Hepatocyte (in vitro differentiated cells): ENCODE measurements around the gene CENPK. TPM values are rescaled to one million over a fixed set of nuclear protein-coding genes. Genes with fewer than 3 reads are reported as not detected.
"Not testable (repeated sequence)": the region's sequence is repeated elsewhere in the genome, so short reads cannot be mapped to it uniquely, and the experiment has no call there.

Source experiments
- DNase-seq: peaks from one replicate; pipeline ENCODE4 v3.0.0-alpha.2; 2016; ENCODE audit warnings: low spot score
- H2AFZ ChIP-seq: fragments of 200-600 bp; sonication (generic); 2 replicates; pipeline ENCODE4 v1.6.0; 2016; ENCODE audit warnings: antibody characterized with exemption, mild to moderate bottlenecking
- H3K27ac ChIP-seq: fragments of 200-600 bp; sonication (generic); 2 replicates; pipeline ENCODE4 v1.5.1; 2016; ENCODE audit warnings: mild to moderate bottlenecking
- H3K27me3 ChIP-seq: fragments of 200-600 bp; sonication (generic); 2 replicates; pipeline ENCODE4 v1.6.1; 2016
- H3K36me3 ChIP-seq: fragments of 200-600 bp; sonication (generic); replicated peaks from 2 replicates; pipeline ENCODE4 v1.5.1; 2016; ENCODE audit warnings: low read depth; ENCODE audit not compliant: insufficient read depth
- H3K4me1 ChIP-seq: fragments of 200-600 bp; sonication (generic); 2 replicates; pipeline ENCODE4 v1.5.1; 2016; ENCODE audit warnings: mild to moderate bottlenecking, moderate library complexity; ENCODE audit not compliant: insufficient read depth
- H3K4me2 ChIP-seq: fragments of 200-600 bp; sonication (generic); 2 replicates; pipeline ENCODE4 v1.6.0; 2016
- H3K4me3 ChIP-seq: fragments of 200-600 bp; sonication (generic); 2 replicates; pipeline ENCODE4 v1.5.1; 2016; ENCODE audit warnings: mild to moderate bottlenecking
- H3K79me2 ChIP-seq: fragments of 200-600 bp; sonication (generic); 2 replicates; pipeline ENCODE4 v1.6.0; 2017; ENCODE audit warnings: mild to moderate bottlenecking
- H3K9me2 ChIP-seq: fragments of 200-600 bp; sonication (generic); replicated peaks from 2 replicates; pipeline ENCODE4 v1.6.0; 2017; ENCODE audit warnings: mild to moderate bottlenecking; ENCODE audit not compliant: insufficient read depth
- H3K9me3 ChIP-seq: fragments of 200-600 bp; sonication (generic); 2 replicates; pipeline ENCODE4 v1.5.1; 2016; ENCODE audit warnings: low read depth, mild to moderate bottlenecking
- H4K20me1 ChIP-seq: fragments of 200-600 bp; sonication (generic); 2 replicates; pipeline ENCODE4 v1.6.0; 2016; ENCODE audit warnings: mild to moderate bottlenecking; ENCODE audit not compliant: insufficient read depth, poor library complexity, severe bottlenecking
- CTCF ChIP-seq: fragments of 200-600 bp; sonication (generic); IDR thresholded peaks from 2 replicates; pipeline ENCODE4 v1.5.1; 2016; ENCODE audit warnings: antibody characterized with exemption, mild to moderate bottlenecking; ENCODE audit not compliant: poor library complexity
- EZH2 ChIP-seq: fragments of 200-600 bp; sonication (generic); IDR thresholded peaks from 2 replicates; pipeline ENCODE4 v1.6.1; 2016; ENCODE audit warnings: antibody characterized with exemption, mild to moderate bottlenecking, borderline replicate concordance
- EZH2phosphoT487 ChIP-seq: fragments of 200-600 bp; sonication (generic); IDR thresholded peaks from one replicate; pipeline ENCODE4 v1.6.1; 2018; ENCODE audit warnings: antibody characterized with exemption, mild to moderate bottlenecking, low read depth, moderate library complexity; ENCODE audit not compliant: unreplicated experiment, severe bottlenecking
- WGBS: methylation state at CpG from one replicate; pipeline ENCODE4 v1.1.6; 2016; ENCODE audit warnings: low lambda C conversion rate; ENCODE audit errors: missing lambda C conversion rate; 5-methylcytosine and 5-hydroxymethylcytosine counted together
- polyA plus RNA-seq: library from polyadenylated mRNA; unstranded; fragments of >200 nt; fragmentation: Nextera tagmentation; extraction: Ambion mirVana; gene quantifications from 2 replicates; pipeline ENCODE4 v1.2.1, GENCODE V29; 2016
- total RNA-seq: library from RNA; depleted of rRNA; stranded (reverse); fragments of >200 nt; gene quantifications from 2 replicates; pipeline ENCODE4 v1.2.3, GENCODE V29; 2014

Gene CENPK
- total RNA-seq (9.6 and 15.5 TPM in 2 replicates), polyA plus RNA-seq (11.4 and 15.3 TPM in 2 replicates)

GRCh38 chr5:65562731-65563701 lies at the start of gene CENPK, which contains the start of gene PPWD1:
TSS of gene CENPK (minus strand) at chr5:65563168. CDS start at chr5:65554907, 8,261 bp downstream.
TSS of gene PPWD1 (plus strand) at chr5:65563296. CDS start at chr5:65563311, 15 bp downstream.
- no peaks in the 10 kb centered on the region for H3K9me3 ChIP-seq
- H3K27ac ChIP-seq, result peak within 1 kb of the TSS; percentile 93
- H3K4me2 ChIP-seq, result peak within 1 kb of the TSS; percentile 80
- H3K36me3 ChIP-seq, result no peaks in the 10 kb centered on the region
- peak within 1 kb of the TSS; percentile 30 for H3K4me3 ChIP-seq
- H4K20me1 ChIP-seq, result no peaks in the 10 kb centered on the region
- H3K79me2 ChIP-seq, result peaks cover 53% of the 10 kb centered on the region
- H3K9me2 ChIP-seq, result no peaks in the 10 kb centered on the region
- TF ChIP-seq EZH2phosphoT487 (no peak), EZH2 (no peak), CTCF (no peak)
- WGBS, result 2% methylated on average over 54 of the region's 54 CpGs
- DNase-seq, result peak; percentile 97
- H2AFZ ChIP-seq, result peak within 1 kb of the TSS; percentile 84
- peaks cover 6% of the 10 kb centered on the region for H3K4me1 ChIP-seq
- no peaks in the 10 kb centered on the region for H3K27me3 ChIP-seq

GRCh38 chr5:65612298-65612907 lies 49.4 kb upstream of the CENPK start:
- H3K9me2 ChIP-seq, result no peaks in the 10 kb centered on the region
- 82% methylated on average over 4 of the region's 4 CpGs for WGBS
- no peaks in the 10 kb centered on the region for H3K9me3 ChIP-seq
- H3K27ac ChIP-seq, result peak overlapping the region; percentile 89
- H3K4me2 ChIP-seq, result peak overlapping the region; percentile 46
- no peak overlapping the region for H2AFZ ChIP-seq
- H3K79me2 ChIP-seq, result peaks cover 42% of the 10 kb centered on the region
- H3K36me3 ChIP-seq, result peaks cover 4% of the 10 kb centered on the region
- no peaks in the 10 kb centered on the region for H3K27me3 ChIP-seq
- H3K4me1 ChIP-seq, result no peaks in the 10 kb centered on the region
- peak; percentile 15 for DNase-seq
- no peaks in the 10 kb centered on the region for H4K20me1 ChIP-seq
- TF ChIP-seq CTCF, result no peak
- no peak for TF ChIP-seq EZH2
- no peak for TF ChIP-seq EZH2phosphoT487
- H3K4me3 ChIP-seq, result no peak overlapping the region

GRCh38 chr5:65611524-65611923 lies 48.6 kb upstream of the CENPK start:
- peaks cover 4% of the 10 kb centered on the region for H3K36me3 ChIP-seq
- H3K27me3 ChIP-seq, result no peaks in the 10 kb centered on the region
- peak overlapping the region; percentile 46 for H3K4me2 ChIP-seq
- H4K20me1 ChIP-seq, result no peaks in the 10 kb centered on the region
- no peak overlapping the region for H3K4me3 ChIP-seq
- WGBS, result 53% methylated on average over 3 of the region's 3 CpGs
- peaks cover 33% of the 10 kb centered on the region for H3K79me2 ChIP-seq
- H3K9me2 ChIP-seq, result no peaks in the 10 kb centered on the region
- H2AFZ ChIP-seq, result no peak overlapping the region
- H3K9me3 ChIP-seq, result no peaks in the 10 kb centered on the region
- TF ChIP-seq EZH2 (no peak), CTCF (no peak), EZH2phosphoT487 (no peak)
- peak; percentile 81 for DNase-seq
- H3K4me1 ChIP-seq, result no peaks in the 10 kb centered on the region
- H3K27ac ChIP-seq, result peak overlapping the region; percentile 89

- H3K36me3 ChIP-seq, H3K9me2 ChIP-seq, H3K27ac ChIP-seq, DNase-seq, H3K4me3 ChIP-seq, H4K20me1 ChIP-seq, H3K9me3 ChIP-seq, H3K27me3 ChIP-seq, H2AFZ ChIP-seq, H3K4me2 ChIP-seq, H3K4me1 ChIP-seq, H3K79me2 ChIP-seq: not testable (repeated sequence)
- 88% methylated on average over 1 of the region's 1 CpG for WGBS
Observed at GRCh38 chr5:65601761-65602160, 38.8 kb upstream of the CENPK start.
